NT2/D1 (cell line): ENCODE results near the gene ANKRD27.

ENCODE experiments used
- SUZ12 ChIP-seq: IDR thresholded peaks from 2 replicates; pipeline ENCODE4 v1.6.1; 2011; ENCODE audit not compliant: insufficient read length, insufficient read depth; ENCODE audit errors: extremely low read depth
- YY1 ChIP-seq: IDR thresholded peaks from 2 replicates; pipeline ENCODE4 v1.6.1; 2011; ENCODE audit not compliant: insufficient read length, insufficient read depth
- ZNF274 ChIP-seq: IDR thresholded peaks from 2 replicates; pipeline ENCODE4 v1.6.1; 2011; ENCODE audit warnings: mild to moderate bottlenecking, low read depth, low read length

- TF ChIP-seq SUZ12: no peak
- TF ChIP-seq YY1: no peak
- TF ChIP-seq ZNF274: no peak
Observed at GRCh38 chr19:32642771-32643170, 32.2 kb downstream of the ANKRD27 start.
